ENCODE measurements around the gene RPL3. TPM values are rescaled to one million over a fixed set of nuclear protein-coding genes. Genes with fewer than 3 reads are reported as not detected.

The RPL3 gene
- total RNA-seq, 4 donors from 2014 or later, result 1,543 to 2,117 (median 1,973) TPM

GRCh38 chr22:39309881-39310714 is 9.3 kb downstream of the RPL3 start:
- TF ChIP-seq CTCF (IDR thresholded peaks at IDR 0.05), result no peak
- no peak for DNase-seq (ENCODE audit: low spot score)
- peak; percentile 8 for ATAC-seq (ENCODE audit: low FRiP score)

- ATAC-seq (ENCODE audit: low FRiP score) (peak; percentile 0), DNase-seq (ENCODE audit: low spot score) (no peak)
- no peak for TF ChIP-seq CTCF (IDR thresholded peaks at IDR 0.05)
Observed at GRCh38 chr22:39309364-39309861, 10.0 kb downstream of the RPL3 start.

DNA sequence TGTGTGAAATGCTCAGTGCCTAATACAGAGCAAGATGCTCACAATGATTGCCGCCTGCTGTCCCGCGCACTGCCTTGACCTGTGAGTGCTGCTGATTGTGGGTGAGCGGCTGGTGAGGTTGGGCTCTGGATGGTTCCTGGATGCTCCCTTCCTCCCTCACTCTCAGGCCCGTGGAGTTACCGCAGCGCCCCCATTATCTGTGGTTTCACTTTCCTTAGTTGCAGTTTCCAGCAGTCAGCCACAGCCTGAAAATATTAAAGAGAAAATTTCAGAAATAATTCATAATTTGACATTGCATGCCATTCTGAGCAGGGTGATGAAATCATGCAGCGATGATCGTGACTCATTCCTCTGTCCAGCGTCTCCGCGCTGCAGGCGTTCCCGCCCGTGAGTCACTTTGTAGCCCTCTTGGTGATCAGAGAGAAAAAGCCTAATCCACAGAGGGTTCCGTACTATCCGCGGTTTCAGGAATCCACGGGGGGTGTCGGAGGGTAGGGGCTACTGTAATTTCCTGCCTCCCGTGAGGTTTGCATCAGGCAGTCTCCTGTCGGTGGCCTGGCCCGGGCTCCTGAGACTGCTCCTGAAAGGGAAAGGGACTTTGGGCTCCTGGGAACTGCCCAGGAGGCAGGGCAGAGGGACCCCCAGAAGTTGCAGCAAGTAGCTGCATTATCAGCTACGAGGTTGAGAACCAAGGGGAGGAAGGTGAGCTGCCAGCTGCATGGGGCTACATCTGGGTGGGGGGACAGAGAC is 10.6 kb downstream of the RPL3 start:
- peak; percentile 62 for DNase-seq (ENCODE audit: low spot score)
- peak; percentile 65 for ATAC-seq (ENCODE audit: low FRiP score)
- no peak for TF ChIP-seq CTCF (IDR thresholded peaks at IDR 0.05)

- no peak for ATAC-seq (ENCODE audit: low FRiP score)
- no peak for DNase-seq (ENCODE audit: low spot score)
- TF ChIP-seq CTCF (IDR thresholded peaks at IDR 0.05), result no peak
Observed at GRCh38 chr22:39306456-39307361, 12.7 kb downstream of the RPL3 start.

GRCh38 chr22:39303892-39304671 is 15.3 kb downstream of the RPL3 start:
- ATAC-seq (ENCODE audit: low FRiP score) (no peak), DNase-seq (ENCODE audit: low spot score) (no peak)
- TF ChIP-seq CTCF (IDR thresholded peaks at IDR 0.05), result no peak

GRCh38 chr22:39303358-39303757 is 16.1 kb downstream of the RPL3 start:
- ATAC-seq (ENCODE audit: low FRiP score), result no peak
- no peak for DNase-seq (ENCODE audit: low spot score)
- no peak for TF ChIP-seq CTCF (IDR thresholded peaks at IDR 0.05)
